HepG2 (cell line): ENCODE measurements around the gene GUK1. TPM values are rescaled to one million over a fixed set of nuclear protein-coding genes. Genes with fewer than 3 reads are reported as not detected.

ENCODE experiments used
- CBX1 ChIP-seq: IDR thresholded peaks from one replicate; pipeline ENCODE4 v1.6.1; 2016; ENCODE audit warnings: antibody characterized with exemption, low read depth
- CHD2 ChIP-seq: IDR thresholded peaks from 2 replicates; pipeline ENCODE4 v1.6.1; 2011; ENCODE audit warnings: low read depth, low read length, improper control_type of control experiment
- DNMT1 ChIP-seq: sonication (generic); formaldehyde crosslinking; IDR thresholded peaks from 2 replicates; pipeline ENCODE4 v1.5.1; 2020; ENCODE audit warnings: mild to moderate bottlenecking, missing genetic modification reagents
- GPN1 ChIP-seq: sonication (generic); formaldehyde crosslinking; IDR thresholded peaks from 2 replicates; pipeline ENCODE4 v1.5.1; 2020; ENCODE audit warnings: missing genetic modification reagents, borderline replicate concordance
- GTF3A ChIP-seq: sonication (generic); formaldehyde crosslinking; conservative IDR thresholded peaks from 2 replicates; pipeline ENCODE4 v1.4.0; 2020; ENCODE audit warnings: mild to moderate bottlenecking, missing genetic modification reagents
- KLF6 ChIP-seq: IDR thresholded peaks from 2 replicates; pipeline ENCODE4 v1.8.0; 2016; ENCODE audit warnings: missing biosample characterization, missing genetic modification reagents
- MEF2D ChIP-seq: sonication (generic); formaldehyde crosslinking; IDR thresholded peaks from 2 replicates; pipeline ENCODE4 v1.5.1; 2020; ENCODE audit warnings: mild to moderate bottlenecking, missing genetic modification reagents
- MYNN ChIP-seq: sonication (generic); formaldehyde crosslinking; IDR thresholded peaks from 2 replicates; pipeline ENCODE4 v1.4.0; 2020; ENCODE audit warnings: mild to moderate bottlenecking, low read depth, missing genetic modification reagents
- PHF20 ChIP-seq: sonication (generic); formaldehyde crosslinking; IDR thresholded peaks from 2 replicates; pipeline ENCODE4 v1.5.0; 2020; ENCODE audit warnings: mild to moderate bottlenecking, missing genetic modification reagents
- PHF21A ChIP-seq: sonication (generic); formaldehyde crosslinking; IDR thresholded peaks from 2 replicates; pipeline ENCODE4 v1.5.0; 2020; ENCODE audit warnings: mild to moderate bottlenecking, missing genetic modification reagents
- PHF8 ChIP-seq: sonication (generic); formaldehyde crosslinking; IDR thresholded peaks from 2 replicates; pipeline ENCODE4 v1.5.0; 2020; ENCODE audit warnings: missing genetic modification reagents
- RELA ChIP-seq: sonication (generic); formaldehyde crosslinking; IDR thresholded peaks from 2 replicates; pipeline ENCODE4 v1.4.0; 2020; ENCODE audit warnings: missing genetic modification reagents
- REPIN1 ChIP-seq: sonication (generic); formaldehyde crosslinking; IDR thresholded peaks from 2 replicates; pipeline ENCODE4 v1.8.0; 2022; ENCODE audit warnings: missing genetic modification reagents, low read depth, mild to moderate bottlenecking, borderline replicate concordance
- SAFB2 ChIP-seq: sonication (generic); formaldehyde crosslinking; IDR thresholded peaks from 2 replicates; pipeline ENCODE4 v1.5.1; 2020; ENCODE audit warnings: missing genetic modification reagents, low read depth, mild to moderate bottlenecking, borderline replicate concordance
- SALL1 ChIP-seq: sonication (generic); formaldehyde crosslinking; IDR thresholded peaks from 2 replicates; pipeline ENCODE4 v1.8.0; 2022; ENCODE audit warnings: mild to moderate bottlenecking, missing genetic modification reagents
- SP2 ChIP-seq: sonication (generic); formaldehyde crosslinking; IDR thresholded peaks from 2 replicates; pipeline ENCODE4 v1.5.1; 2020; ENCODE audit warnings: mild to moderate bottlenecking, missing genetic modification reagents
- TOE1 ChIP-seq: sonication (generic); formaldehyde crosslinking; IDR thresholded peaks from 2 replicates; pipeline ENCODE4 v1.4.0; 2020; ENCODE audit warnings: mild to moderate bottlenecking, missing genetic modification reagents
- ZBTB20 ChIP-seq: sonication (generic); formaldehyde crosslinking; IDR thresholded peaks from 2 replicates; pipeline ENCODE4 v1.8.1; 2023; ENCODE audit warnings: missing genetic modification reagents, low read depth, mild to moderate bottlenecking, borderline replicate concordance
- ZBTB7B ChIP-seq: sonication (generic); formaldehyde crosslinking; IDR thresholded peaks from 2 replicates; pipeline ENCODE4 v1.4.0; 2020; ENCODE audit warnings: missing genetic modification reagents
- ZNF543 ChIP-seq: sonication (generic); formaldehyde crosslinking; IDR thresholded peaks from 2 replicates; pipeline ENCODE4 v1.4.0; 2020; ENCODE audit warnings: mild to moderate bottlenecking, missing genetic modification reagents
- polyA plus RNA-seq, 8 experiments: library from polyadenylated mRNA; depleted of rRNA in 3 of 8; stranded (reverse) in 7 of 8; unstranded in 1 of 8; fragments of >200 nt; fragmentation: Illumina TruSeq in 4 of 8; extraction: Trizol in 4 of 8; gene quantifications; 2 replicates each; pipeline versions ENCODE4 v1.2.1 to v1.2.3, GENCODE V29; 2011 to 2016; ENCODE audit warnings: low read depth in 4 of 8, missing spikeins in 1 of 8, mixed read lengths in 1 of 8; ENCODE audit not compliant: insufficient read depth in 1 of 8
- total RNA-seq, 5 experiments: library from RNA; depleted of rRNA; stranded (reverse); fragments of >200 nt; fragmentation: Illumina TruSeq; extraction: Trizol; gene quantifications; 2 replicates each; pipeline ENCODE4 v1.2.3, GENCODE V29; 2016; ENCODE audit warnings: low read depth in 1 of 5
- TF ChIP-seq, protein P1 (sequence below): sonication (generic); formaldehyde crosslinking; IDR thresholded peaks from 2 replicates; pipeline ENCODE4 v1.4.0; 2020; ENCODE audit warnings: mild to moderate bottlenecking, missing genetic modification reagents
- TF ChIP-seq, protein P2 (sequence below): IDR thresholded peaks from 2 replicates; pipeline ENCODE4 v1.6.1; 2016; ENCODE audit warnings: low read depth

The GUK1 gene
- total and polyA plus RNA-seq, 2 of the 13 experiments (the other 11 are each of a cell fraction or from before 2014, with no cell fraction given): 116 to 154 TPM

DNA sequence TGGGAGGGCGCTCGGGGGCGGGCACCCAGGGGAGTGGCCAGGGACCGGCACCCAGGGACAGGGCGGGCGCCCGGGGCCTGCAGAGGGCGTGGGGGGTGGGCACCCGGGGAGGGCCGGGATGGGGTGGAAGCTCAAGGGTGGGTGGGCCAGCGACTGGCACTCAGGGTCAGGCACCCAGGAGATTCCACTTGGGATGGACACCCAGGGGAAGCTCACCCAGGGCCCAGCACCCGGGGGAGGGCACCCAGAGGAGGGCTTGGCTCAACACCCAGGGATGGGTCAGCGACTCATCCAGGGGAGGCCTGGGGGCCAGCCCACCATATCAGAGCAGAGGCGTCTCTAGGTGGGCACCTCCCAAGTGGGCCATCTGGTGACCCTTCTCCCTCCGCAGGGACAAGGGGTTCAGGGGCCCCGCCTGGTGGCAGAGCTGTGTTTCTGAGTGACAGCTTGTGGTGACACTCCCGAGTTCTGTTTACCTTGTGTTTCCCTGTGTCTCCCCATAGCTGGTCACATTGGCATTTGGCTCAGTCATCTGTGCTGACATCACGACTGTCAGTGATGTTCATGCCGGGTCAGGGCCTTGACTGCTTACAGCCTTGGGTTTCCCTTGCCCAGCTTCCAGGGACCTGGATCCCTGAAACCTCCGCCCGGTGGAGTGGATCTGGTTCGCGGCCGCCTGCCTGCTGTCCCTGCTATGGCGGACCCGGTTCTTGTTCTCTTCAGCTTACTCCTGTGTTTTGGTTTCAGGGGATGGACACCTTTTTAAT is 26.3 kb downstream of the GUK1 start (continued):
- TF ChIP-seq TOE1 (CRISPR knock-in tag) (no peak), CBX1 (no peak), REPIN1 (CRISPR knock-in tag) (no peak), RELA (CRISPR knock-in tag) (no peak), CHD2 (no peak), MYNN (CRISPR knock-in tag) (no peak), PHF20 (CRISPR knock-in tag) (no peak), PHF8 (CRISPR knock-in tag) (no peak; the same call in 1 of the 2 replicates), SALL1 (CRISPR knock-in tag) (peak; percentile 18; the same call in 1 of the 2 replicates), SP2 (CRISPR knock-in tag) (no peak), GPN1 (CRISPR knock-in tag) (no peak), DNMT1 (no peak), KLF6 (CRISPR knock-in tag) (no peak), MEF2D (CRISPR knock-in tag) (0 out of 2 replicates have a peak, but pooled peaks have one; percentile 16), ZBTB20 (CRISPR knock-in tag) (0 out of 2 replicates have a peak, but pooled peaks have one; percentile 66), PHF21A (CRISPR knock-in tag) (no peak), SAFB2 (CRISPR knock-in tag) (no peak), ZNF543 (CRISPR knock-in tag) (0 out of 2 replicates have a peak, but pooled peaks have one; percentile 27), ZBTB7B (CRISPR knock-in tag) (no peak), GTF3A (CRISPR knock-in tag) (no peak)
- TF ChIP-seq, protein P1, sequence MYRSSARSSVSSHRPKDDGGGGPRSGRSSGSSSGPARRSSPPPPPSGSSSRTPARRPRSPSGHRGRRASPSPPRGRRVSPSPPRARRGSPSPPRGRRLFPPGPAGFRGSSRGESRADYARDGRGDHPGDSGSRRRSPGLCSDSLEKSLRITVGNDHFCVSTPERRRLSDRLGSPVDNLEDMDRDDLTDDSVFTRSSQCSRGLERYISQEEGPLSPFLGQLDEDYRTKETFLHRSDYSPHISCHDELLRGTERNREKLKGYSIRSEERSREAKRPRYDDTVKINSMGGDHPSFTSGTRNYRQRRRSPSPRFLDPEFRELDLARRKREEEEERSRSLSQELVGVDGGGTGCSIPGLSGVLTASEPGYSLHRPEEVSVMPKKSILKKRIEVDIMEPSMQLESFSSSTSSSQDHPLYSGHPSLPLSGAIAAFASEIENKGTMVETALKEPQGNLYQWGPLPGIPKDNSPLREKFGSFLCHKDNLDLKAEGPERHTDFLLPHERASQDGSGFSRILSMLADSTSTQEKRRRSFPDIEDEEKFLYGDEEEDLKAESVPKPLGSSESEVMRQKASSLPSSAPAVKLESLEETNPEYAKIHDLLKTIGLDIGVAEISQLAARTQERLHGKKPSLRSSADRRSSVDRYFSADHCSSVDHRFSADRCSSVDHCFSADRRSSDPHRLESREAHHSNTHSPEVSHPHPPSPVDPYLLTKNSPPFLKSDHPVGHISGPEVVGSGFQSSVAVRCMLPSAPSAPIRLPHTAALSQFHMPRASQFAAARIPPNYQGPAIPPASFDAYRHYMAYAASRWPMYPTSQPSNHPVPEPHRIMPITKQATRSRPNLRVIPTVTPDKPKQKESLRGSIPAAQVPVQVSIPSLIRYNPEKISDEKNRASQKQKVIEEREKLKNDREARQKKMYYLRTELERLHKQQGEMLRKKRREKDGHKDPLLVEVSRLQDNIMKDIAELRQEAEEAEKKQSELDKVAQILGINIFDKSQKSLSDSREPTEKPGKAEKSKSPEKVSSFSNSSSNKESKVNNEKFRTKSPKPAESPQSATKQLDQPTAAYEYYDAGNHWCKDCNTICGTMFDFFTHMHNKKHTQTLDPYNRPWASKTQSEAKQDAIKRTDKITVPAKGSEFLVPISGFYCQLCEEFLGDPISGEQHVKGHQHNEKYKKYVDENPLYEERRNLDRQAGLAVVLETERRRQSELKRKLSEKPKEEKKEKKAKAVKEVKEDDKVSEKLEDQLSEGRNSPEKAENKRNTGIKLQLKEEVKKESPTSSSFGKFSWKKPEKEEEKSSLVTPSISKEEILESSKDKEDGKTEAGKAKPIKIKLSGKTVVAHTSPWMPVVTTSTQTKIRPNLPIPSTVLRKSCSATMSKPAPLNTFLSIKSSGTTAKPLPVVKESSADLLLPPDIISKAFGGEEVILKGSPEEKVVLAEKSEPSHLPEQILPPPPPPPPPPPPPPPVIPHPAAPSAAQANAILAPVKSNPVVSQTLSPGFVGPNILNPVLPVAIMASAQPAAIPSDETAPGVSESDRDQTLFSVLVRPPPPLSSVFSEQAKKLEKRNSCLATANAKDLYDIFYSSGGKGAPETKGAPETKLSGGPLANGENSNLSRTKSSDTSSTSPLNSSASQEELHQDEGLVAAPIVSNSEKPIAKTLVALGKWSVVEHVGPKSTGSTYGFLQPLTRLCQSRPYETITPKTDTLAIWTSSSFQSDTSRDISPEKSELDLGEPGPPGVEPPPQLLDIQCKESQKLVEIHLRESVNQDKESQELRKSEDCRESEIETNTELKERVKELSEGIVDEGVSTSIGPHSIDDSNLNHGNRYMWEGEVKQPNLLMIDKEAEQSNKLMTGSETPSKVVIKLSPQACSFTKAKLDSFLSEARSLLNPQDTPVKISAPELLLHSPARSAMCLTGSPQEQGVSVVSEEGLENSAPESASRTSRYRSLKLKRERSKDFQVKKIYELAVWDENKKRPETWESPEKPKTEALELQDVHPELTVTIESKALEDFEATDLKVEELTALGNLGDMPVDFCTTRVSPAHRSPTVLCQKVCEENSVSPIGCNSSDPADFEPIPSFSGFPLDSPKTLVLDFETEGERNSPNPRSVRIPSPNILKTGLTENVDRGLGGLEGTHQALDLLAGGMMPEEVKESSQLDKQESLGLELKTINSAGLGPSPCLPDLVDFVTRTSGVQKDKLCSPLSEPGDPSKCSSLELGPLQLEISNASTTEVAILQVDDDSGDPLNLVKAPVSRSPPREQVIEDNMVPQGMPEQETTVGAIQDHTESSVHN (CRISPR knock-in tag): no peak
- TF ChIP-seq, protein P2, sequence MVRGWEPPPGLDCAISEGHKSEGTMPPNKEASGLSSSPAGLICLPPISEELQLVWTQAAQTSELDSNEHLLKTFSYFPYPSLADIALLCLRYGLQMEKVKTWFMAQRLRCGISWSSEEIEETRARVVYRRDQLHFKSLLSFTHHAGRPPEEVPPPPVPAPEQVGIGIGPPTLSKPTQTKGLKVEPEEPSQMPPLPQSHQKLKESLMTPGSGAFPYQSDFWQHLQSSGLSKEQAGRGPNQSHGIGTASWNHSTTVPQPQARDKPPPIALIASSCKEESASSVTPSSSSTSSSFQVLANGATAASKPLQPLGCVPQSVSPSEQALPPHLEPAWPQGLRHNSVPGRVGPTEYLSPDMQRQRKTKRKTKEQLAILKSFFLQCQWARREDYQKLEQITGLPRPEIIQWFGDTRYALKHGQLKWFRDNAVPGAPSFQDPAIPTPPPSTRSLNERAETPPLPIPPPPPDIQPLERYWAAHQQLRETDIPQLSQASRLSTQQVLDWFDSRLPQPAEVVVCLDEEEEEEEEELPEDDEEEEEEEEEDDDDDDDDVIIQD: 0 out of 2 replicates have a peak, but pooled peaks have one; percentile 13
